HepG2 (cell line): ENCODE data around the gene EZH1. TPM values are rescaled to one million over a fixed set of nuclear protein-coding genes. Genes with fewer than 3 reads are reported as not detected.
A peak's percentile ranks its signal among the peaks of the same experiment; 100 is the strongest.

Experiments
- ELF1 ChIP-seq: sonication (generic); formaldehyde crosslinking; IDR thresholded peaks from 2 replicates; pipeline ENCODE4 v1.4.0; 2020; ENCODE audit warnings: missing genetic modification reagents
- GATAD2A ChIP-seq: IDR thresholded peaks from 2 replicates; pipeline ENCODE4 v1.6.1; 2016
- IRF2 ChIP-seq: IDR thresholded peaks from 2 replicates; pipeline ENCODE4 v1.6.1; 2018; ENCODE audit warnings: missing genetic modification reagents, missing compliant biosample characterization
- KAT7 ChIP-seq: IDR thresholded peaks from 2 replicates; pipeline ENCODE4 v1.6.1; 2018; ENCODE audit warnings: borderline replicate concordance, missing compliant biosample characterization
- NR1H2 ChIP-seq: sonication (generic); formaldehyde crosslinking; IDR thresholded peaks from 2 replicates; pipeline ENCODE4 v1.8.1; 2022; ENCODE audit warnings: low read depth, missing genetic modification reagents, borderline replicate concordance
- RXRA ChIP-seq: sonication (generic); formaldehyde crosslinking; IDR thresholded peaks from 2 replicates; pipeline ENCODE4 v1.5.1; 2020; ENCODE audit warnings: missing genetic modification reagents
- SIN3A ChIP-seq: IDR thresholded peaks from 2 replicates; pipeline ENCODE4 v1.6.1; 2011; ENCODE audit warnings: low read depth, mild to moderate bottlenecking, control low read depth, low read length, borderline replicate concordance
- SPEN ChIP-seq: sonication (generic); formaldehyde crosslinking; IDR thresholded peaks from 2 replicates; pipeline ENCODE4 v1.5.1; 2020; ENCODE audit warnings: low read depth, mild to moderate bottlenecking, missing genetic modification reagents
- ZNF180 ChIP-seq: sonication (generic); formaldehyde crosslinking; IDR thresholded peaks from 2 replicates; pipeline ENCODE4 v1.4.0; 2020; ENCODE audit warnings: low read depth, missing genetic modification reagents, borderline replicate concordance
- ZNF33B ChIP-seq: sonication (generic); formaldehyde crosslinking; IDR thresholded peaks from 2 replicates; pipeline ENCODE4 v1.5.1; 2020; ENCODE audit warnings: mild to moderate bottlenecking, missing genetic modification reagents
- ZNF343 ChIP-seq: sonication (generic); formaldehyde crosslinking; IDR thresholded peaks from 2 replicates; pipeline ENCODE4 v1.4.0; 2020; ENCODE audit warnings: mild to moderate bottlenecking, missing genetic modification reagents
- ZNF382 ChIP-seq: sonication (generic); formaldehyde crosslinking; IDR thresholded peaks from 2 replicates; pipeline ENCODE4 v1.5.0; 2020; ENCODE audit warnings: missing genetic modification reagents, mild to moderate bottlenecking, borderline replicate concordance
- ZNF432 ChIP-seq: sonication (generic); formaldehyde crosslinking; IDR thresholded peaks from 2 replicates; pipeline ENCODE4 v1.5.0; 2020; ENCODE audit warnings: missing genetic modification reagents, mild to moderate bottlenecking, borderline replicate concordance
- ZNF605 ChIP-seq: sonication (generic); formaldehyde crosslinking; IDR thresholded peaks from 2 replicates; pipeline ENCODE4 v1.8.0; 2022; ENCODE audit warnings: mild to moderate bottlenecking, missing genetic modification reagents
- ZSCAN25 ChIP-seq: sonication (generic); formaldehyde crosslinking; IDR thresholded peaks from 2 replicates; pipeline ENCODE4 v1.8.0; 2022; ENCODE audit warnings: mild to moderate bottlenecking, missing genetic modification reagents
- polyA plus RNA-seq, 8 experiments: library from polyadenylated mRNA; depleted of rRNA in 3 of 8; stranded (reverse) in 7 of 8; unstranded in 1 of 8; fragments of >200 nt; fragmentation: Illumina TruSeq in 4 of 8; extraction: Trizol in 4 of 8; gene quantifications; 2 replicates each; pipeline versions ENCODE4 v1.2.1 to v1.2.3, GENCODE V29; 2011 to 2016; ENCODE audit warnings: low read depth in 4 of 8, missing spikeins in 1 of 8, mixed read lengths in 1 of 8; ENCODE audit not compliant: insufficient read depth in 1 of 8
- total RNA-seq, 5 experiments: library from RNA; depleted of rRNA; stranded (reverse); fragments of >200 nt; fragmentation: Illumina TruSeq; extraction: Trizol; gene quantifications; 2 replicates each; pipeline ENCODE4 v1.2.3, GENCODE V29; 2016; ENCODE audit warnings: low read depth in 1 of 5
- TF ChIP-seq, protein P1 (sequence below): sonication (generic); formaldehyde crosslinking; IDR thresholded peaks from 2 replicates; pipeline ENCODE4 v1.4.0; 2020; ENCODE audit warnings: mild to moderate bottlenecking, missing genetic modification reagents
- TF ChIP-seq, protein P2 (sequence below): sonication (generic); formaldehyde crosslinking; IDR thresholded peaks from 2 replicates; pipeline ENCODE4 v1.4.0; 2020; ENCODE audit warnings: mild to moderate bottlenecking, missing genetic modification reagents, borderline replicate concordance
- TF ChIP-seq, protein P3 (sequence below): sonication (generic); formaldehyde crosslinking; IDR thresholded peaks from 2 replicates; pipeline ENCODE4 v1.8.0; 2022; ENCODE audit warnings: mild to moderate bottlenecking, missing genetic modification reagents; ENCODE audit not compliant: insufficient replicate concordance
- TF ChIP-seq, protein P4 (sequence below): sonication (generic); formaldehyde crosslinking; IDR thresholded peaks from 2 replicates; pipeline ENCODE4 v1.4.0; 2020; ENCODE audit warnings: missing genetic modification reagents
- TF ChIP-seq, protein P5 (sequence below): sonication (generic); IDR thresholded peaks from 2 replicates; pipeline ENCODE4 v1.6.1; 2016; ENCODE audit warnings: low read depth, borderline replicate concordance

EZH1 gene
- total and polyA plus RNA-seq, 2 of the 13 experiments (the other 11 are each of a cell fraction or from before 2014, with no cell fraction given) = 11.6 to 24.0 TPM

DNA sequence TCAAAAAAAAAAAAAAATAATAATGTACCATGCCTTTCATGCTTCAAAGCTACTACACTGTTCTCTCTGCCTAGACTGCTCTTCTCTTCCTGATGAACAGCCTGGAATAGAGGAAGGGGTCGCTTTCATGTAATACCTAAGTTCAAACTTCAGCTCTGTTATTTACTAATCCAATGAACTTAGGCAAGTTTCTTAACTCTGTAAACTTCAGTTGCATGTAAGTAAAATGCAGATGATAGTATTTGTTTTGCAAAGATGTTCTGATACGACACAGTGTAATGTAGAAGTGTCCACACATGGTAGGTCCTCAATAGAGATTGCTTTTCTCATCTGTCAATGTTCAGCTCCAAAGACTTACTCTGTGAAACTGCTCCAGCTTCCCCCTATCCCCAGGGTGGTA, 47.1 kb upstream of the EZH1 start (continued):
- TF ChIP-seq, protein P1, sequence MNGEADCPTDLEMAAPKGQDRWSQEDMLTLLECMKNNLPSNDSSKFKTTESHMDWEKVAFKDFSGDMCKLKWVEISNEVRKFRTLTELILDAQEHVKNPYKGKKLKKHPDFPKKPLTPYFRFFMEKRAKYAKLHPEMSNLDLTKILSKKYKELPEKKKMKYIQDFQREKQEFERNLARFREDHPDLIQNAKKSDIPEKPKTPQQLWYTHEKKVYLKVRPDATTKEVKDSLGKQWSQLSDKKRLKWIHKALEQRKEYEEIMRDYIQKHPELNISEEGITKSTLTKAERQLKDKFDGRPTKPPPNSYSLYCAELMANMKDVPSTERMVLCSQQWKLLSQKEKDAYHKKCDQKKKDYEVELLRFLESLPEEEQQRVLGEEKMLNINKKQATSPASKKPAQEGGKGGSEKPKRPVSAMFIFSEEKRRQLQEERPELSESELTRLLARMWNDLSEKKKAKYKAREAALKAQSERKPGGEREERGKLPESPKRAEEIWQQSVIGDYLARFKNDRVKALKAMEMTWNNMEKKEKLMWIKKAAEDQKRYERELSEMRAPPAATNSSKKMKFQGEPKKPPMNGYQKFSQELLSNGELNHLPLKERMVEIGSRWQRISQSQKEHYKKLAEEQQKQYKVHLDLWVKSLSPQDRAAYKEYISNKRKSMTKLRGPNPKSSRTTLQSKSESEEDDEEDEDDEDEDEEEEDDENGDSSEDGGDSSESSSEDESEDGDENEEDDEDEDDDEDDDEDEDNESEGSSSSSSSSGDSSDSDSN = no peak
- no peak for TF ChIP-seq ZNF180
- 0 out of 2 replicates have a peak, but pooled peaks have one; percentile 9 for TF ChIP-seq ELF1
- TF ChIP-seq ZNF33B (CRISPR knock-in tag) = no peak
- TF ChIP-seq SPEN = no peak
- no peak for TF ChIP-seq NR1H2 (CRISPR knock-in tag)
- no peak for TF ChIP-seq ZNF605
- no peak for TF ChIP-seq RXRA (CRISPR knock-in tag)
- peak; percentile 80 for TF ChIP-seq GATAD2A
- TF ChIP-seq ZNF382 (CRISPR knock-in tag) = no peak
- TF ChIP-seq, protein P2, sequence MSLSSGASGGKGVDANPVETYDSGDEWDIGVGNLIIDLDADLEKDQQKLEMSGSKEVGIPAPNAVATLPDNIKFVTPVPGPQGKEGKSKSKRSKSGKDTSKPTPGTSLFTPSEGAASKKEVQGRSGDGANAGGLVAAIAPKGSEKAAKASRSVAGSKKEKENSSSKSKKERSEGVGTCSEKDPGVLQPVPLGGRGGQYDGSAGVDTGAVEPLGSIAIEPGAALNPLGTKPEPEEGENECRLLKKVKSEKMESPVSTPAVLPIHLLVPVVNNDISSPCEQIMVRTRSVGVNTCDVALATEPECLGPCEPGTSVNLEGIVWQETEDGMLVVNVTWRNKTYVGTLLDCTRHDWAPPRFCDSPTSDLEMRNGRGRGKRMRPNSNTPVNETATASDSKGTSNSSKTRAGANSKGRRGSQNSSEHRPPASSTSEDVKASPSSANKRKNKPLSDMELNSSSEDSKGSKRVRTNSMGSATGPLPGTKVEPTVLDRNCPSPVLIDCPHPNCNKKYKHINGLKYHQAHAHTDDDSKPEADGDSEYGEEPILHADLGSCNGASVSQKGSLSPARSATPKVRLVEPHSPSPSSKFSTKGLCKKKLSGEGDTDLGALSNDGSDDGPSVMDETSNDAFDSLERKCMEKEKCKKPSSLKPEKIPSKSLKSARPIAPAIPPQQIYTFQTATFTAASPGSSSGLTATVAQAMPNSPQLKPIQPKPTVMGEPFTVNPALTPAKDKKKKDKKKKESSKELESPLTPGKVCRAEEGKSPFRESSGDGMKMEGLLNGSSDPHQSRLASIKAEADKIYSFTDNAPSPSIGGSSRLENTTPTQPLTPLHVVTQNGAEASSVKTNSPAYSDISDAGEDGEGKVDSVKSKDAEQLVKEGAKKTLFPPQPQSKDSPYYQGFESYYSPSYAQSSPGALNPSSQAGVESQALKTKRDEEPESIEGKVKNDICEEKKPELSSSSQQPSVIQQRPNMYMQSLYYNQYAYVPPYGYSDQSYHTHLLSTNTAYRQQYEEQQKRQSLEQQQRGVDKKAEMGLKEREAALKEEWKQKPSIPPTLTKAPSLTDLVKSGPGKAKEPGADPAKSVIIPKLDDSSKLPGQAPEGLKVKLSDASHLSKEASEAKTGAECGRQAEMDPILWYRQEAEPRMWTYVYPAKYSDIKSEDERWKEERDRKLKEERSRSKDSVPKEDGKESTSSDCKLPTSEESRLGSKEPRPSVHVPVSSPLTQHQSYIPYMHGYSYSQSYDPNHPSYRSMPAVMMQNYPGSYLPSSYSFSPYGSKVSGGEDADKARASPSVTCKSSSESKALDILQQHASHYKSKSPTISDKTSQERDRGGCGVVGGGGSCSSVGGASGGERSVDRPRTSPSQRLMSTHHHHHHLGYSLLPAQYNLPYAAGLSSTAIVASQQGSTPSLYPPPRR (CRISPR knock-in tag) = 0 out of 2 replicates have a peak, but pooled peaks have one; percentile 20
- TF ChIP-seq, protein P3, sequence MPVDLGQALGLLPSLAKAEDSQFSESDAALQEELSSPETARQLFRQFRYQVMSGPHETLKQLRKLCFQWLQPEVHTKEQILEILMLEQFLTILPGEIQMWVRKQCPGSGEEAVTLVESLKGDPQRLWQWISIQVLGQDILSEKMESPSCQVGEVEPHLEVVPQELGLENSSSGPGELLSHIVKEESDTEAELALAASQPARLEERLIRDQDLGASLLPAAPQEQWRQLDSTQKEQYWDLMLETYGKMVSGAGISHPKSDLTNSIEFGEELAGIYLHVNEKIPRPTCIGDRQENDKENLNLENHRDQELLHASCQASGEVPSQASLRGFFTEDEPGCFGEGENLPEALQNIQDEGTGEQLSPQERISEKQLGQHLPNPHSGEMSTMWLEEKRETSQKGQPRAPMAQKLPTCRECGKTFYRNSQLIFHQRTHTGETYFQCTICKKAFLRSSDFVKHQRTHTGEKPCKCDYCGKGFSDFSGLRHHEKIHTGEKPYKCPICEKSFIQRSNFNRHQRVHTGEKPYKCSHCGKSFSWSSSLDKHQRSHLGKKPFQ = no peak
- TF ChIP-seq IRF2 (CRISPR knock-in tag) = 0 out of 2 replicates have a peak, but pooled peaks have one; percentile 33
- TF ChIP-seq, protein P4, sequence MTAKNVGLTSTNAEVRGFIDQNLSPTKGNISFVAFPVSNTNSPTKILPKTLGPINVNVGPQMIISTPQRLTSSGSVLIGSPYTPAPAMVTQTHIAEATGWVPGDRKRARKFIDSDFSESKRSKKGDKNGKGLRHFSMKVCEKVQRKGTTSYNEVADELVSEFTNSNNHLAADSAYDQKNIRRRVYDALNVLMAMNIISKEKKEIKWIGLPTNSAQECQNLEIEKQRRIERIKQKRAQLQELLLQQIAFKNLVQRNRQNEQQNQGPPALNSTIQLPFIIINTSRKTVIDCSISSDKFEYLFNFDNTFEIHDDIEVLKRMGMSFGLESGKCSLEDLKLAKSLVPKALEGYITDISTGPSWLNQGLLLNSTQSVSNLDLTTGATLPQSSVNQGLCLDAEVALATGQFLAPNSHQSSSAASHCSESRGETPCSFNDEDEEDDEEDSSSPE (CRISPR knock-in tag) = no peak
- TF ChIP-seq KAT7 (CRISPR knock-in tag) = no peak
- no peak for TF ChIP-seq ZNF343 (CRISPR knock-in tag)
- TF ChIP-seq SIN3A = no peak
- TF ChIP-seq ZNF432 (CRISPR knock-in tag) = no peak
- TF ChIP-seq, protein P5, sequence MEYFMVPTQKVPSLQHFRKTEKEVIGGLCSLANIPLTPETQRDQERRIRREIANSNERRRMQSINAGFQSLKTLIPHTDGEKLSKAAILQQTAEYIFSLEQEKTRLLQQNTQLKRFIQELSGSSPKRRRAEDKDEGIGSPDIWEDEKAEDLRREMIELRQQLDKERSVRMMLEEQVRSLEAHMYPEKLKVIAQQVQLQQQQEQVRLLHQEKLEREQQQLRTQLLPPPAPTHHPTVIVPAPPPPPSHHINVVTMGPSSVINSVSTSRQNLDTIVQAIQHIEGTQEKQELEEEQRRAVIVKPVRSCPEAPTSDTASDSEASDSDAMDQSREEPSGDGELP = no peak
- no peak for TF ChIP-seq ZSCAN25 (CRISPR knock-in tag)
